DOHH2 (cell line): ENCODE data around the gene CERS3.

Experiments used
- EZH2phosphoT487 ChIP-seq: fragments of 200-600 bp; sonication (generic); IDR thresholded peaks from 2 replicates; pipeline ENCODE4 v1.6.1; 2017; ENCODE audit warnings: borderline replicate concordance, mild to moderate bottlenecking, antibody characterized with exemption, low read length, moderate library complexity, mixed read lengths
- TF ChIP-seq, protein P1 (sequence below): fragments of 200-600 bp; sonication (generic); IDR thresholded peaks from one replicate; pipeline ENCODE4 v1.5.1; 2014; ENCODE audit warnings: antibody characterized with exemption, mild to moderate bottlenecking, low read depth, low read length; ENCODE audit not compliant: poor library complexity, severe bottlenecking

DNA sequence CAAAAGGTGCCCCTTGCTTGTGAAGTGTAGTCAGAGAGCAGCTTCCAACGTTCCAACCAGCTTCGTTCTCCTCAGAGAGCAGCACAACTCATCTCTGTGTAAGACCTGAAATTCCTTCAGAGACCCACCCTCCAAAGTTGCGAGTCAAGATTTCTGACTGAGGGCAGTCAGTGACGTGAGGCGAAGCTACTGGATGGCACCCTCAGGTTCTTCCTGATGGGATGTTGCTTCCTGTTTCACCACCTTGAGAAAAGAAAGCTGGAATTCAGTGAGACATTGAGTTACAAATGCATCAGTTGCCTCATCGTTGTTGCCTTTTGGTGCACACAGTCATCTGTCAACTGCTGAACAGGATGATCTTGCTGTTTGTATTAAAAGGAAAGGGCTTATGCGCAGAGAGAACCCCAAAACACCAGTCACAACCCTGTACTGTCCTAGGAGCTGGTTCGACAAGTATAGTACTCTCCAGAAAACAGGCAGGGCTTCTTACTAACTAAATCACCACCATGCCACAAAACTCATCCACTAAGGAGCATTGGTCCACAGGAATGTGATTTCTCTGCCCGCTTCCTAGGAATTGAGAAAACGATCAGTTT, at the start of gene CERS3:
- TF ChIP-seq, protein P1, sequence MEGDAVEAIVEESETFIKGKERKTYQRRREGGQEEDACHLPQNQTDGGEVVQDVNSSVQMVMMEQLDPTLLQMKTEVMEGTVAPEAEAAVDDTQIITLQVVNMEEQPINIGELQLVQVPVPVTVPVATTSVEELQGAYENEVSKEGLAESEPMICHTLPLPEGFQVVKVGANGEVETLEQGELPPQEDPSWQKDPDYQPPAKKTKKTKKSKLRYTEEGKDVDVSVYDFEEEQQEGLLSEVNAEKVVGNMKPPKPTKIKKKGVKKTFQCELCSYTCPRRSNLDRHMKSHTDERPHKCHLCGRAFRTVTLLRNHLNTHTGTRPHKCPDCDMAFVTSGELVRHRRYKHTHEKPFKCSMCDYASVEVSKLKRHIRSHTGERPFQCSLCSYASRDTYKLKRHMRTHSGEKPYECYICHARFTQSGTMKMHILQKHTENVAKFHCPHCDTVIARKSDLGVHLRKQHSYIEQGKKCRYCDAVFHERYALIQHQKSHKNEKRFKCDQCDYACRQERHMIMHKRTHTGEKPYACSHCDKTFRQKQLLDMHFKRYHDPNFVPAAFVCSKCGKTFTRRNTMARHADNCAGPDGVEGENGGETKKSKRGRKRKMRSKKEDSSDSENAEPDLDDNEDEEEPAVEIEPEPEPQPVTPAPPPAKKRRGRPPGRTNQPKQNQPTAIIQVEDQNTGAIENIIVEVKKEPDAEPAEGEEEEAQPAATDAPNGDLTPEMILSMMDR = no peak
- no peak for TF ChIP-seq EZH2phosphoT487
